HG03378 (cell line): ENCODE data around the gene LRFN5.

Source experiments
- ATAC-seq: cut with Tn5 transposase; IDR thresholded peaks from one replicate; pipeline ENCODE4 v1.9.1; 2021; ENCODE audit warnings: mild to moderate bottlenecking, moderate library complexity; ENCODE audit not compliant: unreplicated experiment

LRFN5 gene

DNA sequence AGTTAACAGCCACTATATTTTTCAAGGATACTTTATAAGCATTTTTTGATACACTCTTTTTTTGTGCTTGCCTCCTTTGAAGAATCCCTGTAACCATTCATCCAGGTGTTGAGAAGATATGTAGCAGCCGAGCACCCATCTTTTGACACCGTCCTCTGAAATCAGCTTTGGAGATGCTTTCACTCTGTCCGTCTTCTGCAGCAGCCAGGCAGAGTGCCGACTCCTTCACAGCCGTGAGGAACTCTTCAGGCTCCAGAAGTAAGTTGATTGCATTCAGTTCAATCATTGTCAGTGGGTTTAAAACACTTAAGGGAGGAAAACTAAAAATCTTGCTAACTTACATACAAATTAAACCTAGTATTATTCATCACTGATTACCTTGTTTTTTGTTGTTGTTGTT, 160.1 kb downstream of the LRFN5 start:
- no peak for ATAC-seq

DNA sequence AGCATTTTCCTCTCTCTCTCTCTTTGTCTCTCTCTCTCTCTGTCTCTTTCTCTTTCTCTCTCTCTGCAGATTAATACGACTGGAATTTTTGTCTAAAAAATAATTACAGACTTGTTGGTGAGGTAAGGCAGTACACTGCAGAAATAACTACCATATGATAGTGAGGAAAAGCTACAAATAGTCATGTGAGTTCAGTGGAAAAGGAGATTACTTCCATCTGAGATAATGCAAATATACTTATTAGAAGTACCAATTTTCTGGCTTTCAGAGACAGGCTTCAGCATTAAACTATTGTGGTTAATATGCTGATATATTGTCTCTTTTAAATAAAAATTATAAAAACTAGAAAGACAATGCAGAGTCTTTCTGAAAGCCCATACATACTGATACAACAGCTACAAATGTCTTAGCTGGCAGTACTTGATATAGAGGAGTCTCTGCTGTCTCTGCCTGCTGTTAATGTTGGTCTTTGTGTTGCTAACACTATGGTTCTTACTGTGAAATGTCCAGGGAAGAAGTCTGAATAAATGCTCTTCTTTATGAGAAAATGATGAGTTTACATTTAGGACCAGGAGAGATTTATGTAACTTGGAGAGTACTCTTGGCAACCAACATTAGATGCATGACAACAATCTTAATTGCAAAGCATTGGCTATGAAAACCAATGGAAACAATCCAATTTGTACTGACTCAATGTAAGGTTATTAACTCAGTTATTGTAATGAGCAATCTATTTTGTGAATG, 167.0 kb downstream of the LRFN5 start:
- ATAC-seq: no peak

DNA sequence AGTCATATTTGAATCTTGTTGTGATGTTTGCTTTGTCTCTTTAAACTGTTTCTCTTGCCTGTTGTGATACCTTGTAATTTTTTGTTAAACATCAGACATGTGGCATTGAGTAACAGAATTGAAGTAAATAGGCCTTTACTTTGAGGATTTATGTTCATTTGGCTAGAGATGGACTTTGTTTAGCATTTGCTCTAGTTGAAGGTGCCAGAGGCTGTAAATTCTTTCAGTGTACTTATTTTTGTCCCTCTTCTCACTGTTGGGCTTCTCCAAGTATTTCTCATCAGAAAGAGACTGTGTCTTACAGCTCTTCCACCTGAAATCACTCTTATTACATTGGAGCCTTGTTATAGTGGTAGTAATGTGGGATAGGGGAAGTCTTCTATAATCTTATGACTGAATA, 175.8 kb downstream of the LRFN5 start:
- ATAC-seq: no peak

DNA sequence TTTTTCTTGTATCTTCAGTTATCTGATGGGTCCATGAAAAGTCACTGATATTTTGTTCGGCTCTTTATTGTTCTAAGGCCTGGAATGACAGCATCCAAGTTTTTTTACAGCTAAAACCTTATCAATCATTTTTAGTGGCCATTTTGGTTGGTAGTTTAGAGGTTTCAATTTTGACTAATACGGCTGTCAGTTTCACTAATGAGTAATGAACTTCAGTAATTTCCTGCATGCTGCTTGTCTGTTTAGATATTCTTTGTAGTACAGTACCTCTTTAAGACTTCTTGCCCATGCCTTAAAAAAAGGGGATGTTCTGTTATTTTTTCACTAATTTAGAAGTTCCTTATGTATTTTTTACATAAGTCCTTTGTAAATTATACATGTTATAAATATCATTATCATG, 176.7 kb downstream of the LRFN5 start:
- no peak for ATAC-seq

DNA sequence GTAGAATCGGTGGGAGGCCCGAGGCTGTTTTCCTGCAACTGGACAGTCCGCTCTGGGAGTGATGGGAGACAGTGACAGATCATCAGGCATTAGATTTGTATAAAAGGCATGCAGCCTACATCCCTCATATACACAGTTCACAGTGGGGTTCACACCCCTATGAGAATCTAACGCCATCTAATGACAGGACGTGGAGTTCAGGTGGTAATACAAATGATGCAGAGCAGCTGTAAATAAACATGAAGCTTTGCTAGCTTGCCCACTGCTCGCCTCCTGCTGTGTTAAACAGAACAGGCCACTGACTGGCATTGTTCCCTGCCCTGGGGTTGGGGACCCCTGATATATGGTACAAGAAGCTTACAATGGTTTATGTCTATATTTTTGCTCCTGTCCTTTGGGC, 179.0 kb downstream of the LRFN5 start:
- ATAC-seq: no peak

DNA sequence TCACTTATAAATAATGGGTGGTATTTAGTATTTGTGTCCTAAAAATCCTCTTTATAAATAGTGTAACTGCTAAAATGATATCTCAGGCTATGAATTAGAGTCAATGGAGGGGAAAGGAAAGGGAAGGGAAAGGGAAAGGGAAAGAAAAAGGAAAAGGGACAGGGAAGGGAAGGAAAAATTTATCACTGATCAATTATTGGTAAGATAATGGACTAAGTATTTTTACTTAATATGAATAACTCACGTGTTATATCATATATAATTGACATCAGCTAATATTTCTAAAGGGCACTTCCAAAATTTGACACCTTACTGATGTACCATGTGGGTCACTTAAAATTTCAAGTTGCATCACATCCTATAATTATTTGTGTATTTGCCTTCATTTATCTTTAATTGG, 193.1 kb downstream of the LRFN5 start:
- ATAC-seq: no peak

DNA sequence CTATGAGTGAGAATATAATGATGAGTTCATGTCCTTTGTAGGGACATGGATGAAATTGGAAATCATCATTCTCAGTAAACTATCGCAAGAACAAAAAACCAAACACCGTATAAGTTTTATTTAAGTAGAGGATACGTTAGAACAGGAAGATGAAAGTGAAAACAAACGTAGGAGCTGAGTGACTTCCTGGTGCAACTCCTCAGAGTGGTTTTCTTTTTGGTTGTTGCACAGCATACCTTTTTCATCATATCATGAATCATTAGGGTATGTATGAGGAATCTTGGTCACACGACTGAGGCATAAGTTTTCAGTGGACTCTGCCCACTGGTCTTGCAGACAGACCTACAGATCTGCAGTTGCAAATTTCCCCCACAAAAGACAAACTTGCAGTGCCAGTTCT, 199.0 kb downstream of the LRFN5 start:
- ATAC-seq: no peak

DNA sequence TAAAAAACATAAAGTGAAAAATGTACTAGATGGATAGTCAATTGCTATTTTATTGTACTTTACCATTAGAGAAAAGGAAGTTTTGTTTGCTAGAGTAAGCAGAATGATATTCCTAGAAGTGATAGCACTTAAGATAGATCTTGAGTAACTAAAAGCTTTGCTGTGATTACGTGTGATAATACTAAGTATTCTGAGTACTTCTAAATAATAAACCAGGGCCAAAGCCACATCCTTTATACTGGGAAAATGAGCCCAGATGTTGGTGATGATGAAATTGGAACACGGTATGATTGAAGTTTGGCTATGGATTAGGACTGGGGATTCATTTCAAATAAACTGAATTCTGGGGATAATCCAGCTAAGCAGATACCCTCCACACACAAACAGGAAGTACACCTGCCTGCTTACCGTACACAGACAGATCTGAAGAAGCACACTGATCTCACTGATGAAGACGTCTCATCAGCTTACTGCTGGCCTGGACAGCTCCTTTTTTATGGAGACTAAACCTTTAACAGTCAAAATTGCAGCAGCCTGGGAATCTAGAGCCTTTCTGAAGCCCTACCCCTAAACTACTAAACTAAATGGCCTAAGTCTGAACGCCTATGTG, 199.8 kb downstream of the LRFN5 start:
- no peak for ATAC-seq

DNA sequence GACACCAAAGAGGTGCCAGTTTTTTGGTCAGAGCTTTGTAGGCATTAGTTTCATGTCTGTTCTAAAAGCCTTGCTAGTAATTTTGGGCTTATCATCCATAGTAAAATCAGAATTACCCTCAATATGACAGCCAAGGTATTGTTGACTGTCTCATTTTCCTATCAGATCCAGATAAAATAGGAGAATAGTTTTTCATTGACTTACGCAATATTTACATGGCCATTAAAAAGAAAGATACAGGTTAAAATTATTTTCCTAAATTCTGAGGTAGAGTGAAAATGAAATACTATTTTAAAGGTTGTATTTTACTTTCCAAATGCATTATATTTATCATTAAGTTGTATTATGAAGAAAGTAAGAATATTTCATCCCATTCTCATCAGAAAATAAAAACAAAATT, 203.7 kb downstream of the LRFN5 start:
- ATAC-seq: no peak

DNA sequence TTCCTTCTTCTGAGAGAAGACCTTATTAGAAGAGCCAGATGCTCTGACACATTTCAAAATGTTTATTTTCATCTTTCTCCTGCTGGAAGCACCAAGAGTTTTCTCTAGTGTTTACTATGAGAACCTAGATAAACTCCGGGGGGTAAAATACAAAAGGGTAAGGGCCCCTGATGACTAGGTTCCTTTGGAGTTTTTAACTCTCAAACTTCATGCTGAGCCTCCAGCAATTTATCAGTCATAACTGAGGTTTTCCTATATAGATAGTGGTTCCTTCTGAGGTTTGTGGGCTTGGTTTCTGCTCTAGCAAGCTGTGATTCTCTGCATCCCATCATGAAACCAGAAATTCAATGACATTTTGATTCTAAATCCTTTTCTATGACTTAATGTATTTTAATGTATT, 210.9 kb downstream of the LRFN5 start:
- no peak for ATAC-seq

DNA sequence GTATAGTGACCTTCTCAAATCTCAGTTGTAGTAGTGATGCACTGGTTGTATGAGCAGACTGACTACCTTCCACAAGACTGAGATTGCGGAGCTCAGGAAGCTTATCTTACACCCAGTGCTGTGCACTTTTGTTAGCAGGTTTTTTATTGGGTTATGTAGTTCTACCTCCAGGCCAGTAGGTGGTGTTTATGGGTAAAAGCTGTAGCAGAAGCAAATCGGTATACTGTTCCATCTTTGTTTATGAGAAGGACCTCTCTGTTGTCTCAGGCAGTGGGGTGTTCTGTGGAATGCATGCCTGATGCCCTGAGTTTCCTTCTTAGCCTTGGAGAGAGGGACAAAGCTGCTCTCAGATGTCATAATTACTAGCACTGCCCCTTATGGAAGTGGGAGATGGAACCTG, 217.8 kb downstream of the LRFN5 start:
- no peak for ATAC-seq

DNA sequence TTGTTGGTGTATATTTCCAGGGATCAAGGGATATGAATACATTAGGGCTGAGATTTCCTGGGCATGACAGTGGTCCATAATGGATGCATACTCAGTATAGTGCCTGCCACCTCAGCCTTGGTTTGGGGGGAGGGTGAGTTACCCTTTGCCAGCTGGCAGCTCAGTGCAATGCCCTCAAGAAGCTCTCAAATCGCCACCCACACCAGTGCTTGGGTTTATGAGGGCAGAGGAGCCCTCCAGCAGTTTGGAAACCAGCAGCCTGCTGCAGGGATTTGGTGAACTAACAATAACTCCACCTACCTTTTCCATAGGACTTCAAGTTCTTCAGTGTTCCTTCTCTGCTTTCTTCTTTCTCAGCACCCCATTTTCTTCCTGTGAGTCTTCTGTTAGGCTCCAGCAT, 218.9 kb downstream of the LRFN5 start:
- ATAC-seq: no peak

DNA sequence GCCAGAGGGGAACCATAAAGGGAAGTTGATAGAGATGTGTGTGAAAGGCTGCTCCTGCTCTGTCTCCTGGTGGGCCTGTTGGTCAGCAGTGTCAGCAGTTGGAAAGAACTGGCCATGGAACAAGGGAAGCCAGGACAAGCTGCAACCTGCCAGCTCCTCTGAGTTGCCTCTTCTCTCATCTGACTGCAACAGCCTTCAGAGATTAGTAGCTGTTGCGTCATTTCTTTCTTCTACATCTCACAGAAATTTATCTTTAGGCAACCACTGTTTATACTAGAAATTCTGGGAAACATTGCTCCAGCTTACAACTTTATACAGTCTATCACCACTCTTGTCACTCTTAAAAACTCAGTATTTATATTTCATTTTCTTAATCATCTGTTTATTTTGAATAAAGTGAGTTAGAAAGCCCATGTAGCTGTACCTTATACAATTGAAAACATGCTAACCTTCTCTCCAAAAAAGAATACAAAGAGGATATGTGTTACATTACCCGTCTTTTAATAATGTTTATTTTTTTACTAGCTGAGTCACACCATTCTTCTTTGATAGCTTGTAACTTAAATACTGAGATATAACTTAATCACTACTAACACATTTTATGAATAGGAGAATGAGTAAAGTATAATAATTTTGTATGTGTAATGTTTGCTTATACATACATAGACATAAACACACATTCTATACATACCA, 224.2 kb downstream of the LRFN5 start:
- no peak for ATAC-seq

DNA sequence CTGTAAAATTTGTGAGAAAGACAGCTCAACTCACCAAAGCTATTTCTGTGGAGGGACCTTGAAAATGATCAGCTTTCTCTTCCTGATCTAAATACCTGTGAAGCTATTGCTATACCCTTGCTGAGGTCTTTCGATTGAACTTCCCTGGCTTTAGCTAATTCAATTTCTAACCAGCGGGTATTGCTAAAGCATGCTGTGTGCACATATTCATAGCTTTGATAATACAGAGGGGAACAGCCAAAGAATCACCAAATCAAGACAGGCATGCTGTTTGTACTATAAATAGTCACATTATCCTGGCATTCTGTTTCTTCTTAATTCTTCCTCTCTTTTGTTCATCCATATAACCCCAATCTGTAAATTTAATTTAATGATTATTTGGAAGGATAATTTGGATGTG, 233.0 kb downstream of the LRFN5 start:
- no peak for ATAC-seq

DNA sequence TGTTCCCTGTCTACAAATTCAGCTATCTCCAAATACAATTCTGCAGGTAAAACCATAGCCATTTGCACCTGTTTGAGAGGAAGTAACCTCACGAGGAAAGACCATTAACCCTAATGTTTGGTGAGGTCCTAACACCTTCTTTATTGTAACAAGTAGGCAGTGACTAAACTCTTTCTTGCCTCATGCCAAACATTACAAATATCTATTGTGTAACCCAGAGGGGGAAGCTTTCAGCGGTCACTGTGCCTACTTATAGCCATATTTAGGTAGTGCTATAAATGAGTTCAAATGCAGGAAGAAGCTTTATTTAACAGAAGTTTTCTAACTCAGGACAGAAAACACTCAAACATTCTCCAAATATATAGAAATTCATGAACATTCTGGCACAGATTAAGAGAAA, 252.7 kb downstream of the LRFN5 start:
- ATAC-seq: no peak

DNA sequence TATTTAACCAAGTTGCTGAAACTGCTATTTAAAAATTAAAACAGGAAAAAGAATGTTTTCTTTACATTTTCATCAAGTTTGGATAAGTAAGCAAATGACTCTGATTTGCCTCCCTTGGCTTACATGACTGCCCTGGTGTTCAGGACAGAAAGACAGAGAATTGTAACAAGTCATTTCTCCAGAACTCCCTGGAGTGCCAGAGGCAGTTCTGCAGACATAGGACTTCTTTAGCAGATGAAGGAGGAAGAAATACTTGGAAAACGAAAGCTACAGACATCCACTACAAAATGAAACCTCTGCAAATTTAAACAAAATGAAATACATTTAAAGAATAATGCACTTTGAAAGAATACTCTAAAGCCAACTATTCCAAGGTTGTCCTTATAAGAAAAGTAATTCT, 253.9 kb downstream of the LRFN5 start:
- no peak for ATAC-seq

DNA sequence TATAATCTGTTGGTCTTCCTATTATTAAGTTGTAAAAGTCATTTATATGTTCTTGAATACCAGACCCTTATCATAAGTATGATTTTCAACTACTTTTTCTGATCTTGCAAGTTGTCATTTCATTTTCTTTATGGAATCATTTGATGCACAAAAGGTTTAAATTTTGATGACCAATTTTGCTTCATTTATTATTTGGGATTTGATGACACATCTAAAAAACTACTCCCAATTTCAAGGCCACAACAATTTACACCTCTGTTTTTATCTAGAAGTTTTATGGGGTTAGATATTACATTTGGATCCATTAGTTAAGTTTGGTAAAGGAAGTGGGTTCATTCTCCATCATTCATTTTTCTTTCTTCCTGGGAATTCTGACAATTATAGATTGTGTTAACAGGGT, 259.2 kb downstream of the LRFN5 start:
- no peak for ATAC-seq

DNA sequence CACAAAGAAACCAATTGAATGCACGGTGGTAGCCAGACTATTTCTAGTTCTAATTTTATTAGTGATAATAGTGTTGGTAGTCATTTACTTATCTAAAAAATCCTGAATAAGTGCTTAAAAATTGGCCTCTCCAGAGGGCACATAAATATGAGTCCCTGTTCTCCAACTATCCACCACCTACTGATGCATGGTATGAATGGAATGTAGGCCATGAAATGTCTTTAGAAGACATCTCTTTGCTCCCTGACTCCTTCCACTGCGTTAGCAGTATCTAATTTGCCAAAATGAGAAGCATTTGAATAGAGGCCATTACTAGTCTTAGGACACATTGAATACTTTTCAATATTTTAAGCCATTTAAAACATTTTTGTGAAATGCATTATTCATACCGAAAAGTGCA, 261.7 kb downstream of the LRFN5 start:
- no peak for ATAC-seq

DNA sequence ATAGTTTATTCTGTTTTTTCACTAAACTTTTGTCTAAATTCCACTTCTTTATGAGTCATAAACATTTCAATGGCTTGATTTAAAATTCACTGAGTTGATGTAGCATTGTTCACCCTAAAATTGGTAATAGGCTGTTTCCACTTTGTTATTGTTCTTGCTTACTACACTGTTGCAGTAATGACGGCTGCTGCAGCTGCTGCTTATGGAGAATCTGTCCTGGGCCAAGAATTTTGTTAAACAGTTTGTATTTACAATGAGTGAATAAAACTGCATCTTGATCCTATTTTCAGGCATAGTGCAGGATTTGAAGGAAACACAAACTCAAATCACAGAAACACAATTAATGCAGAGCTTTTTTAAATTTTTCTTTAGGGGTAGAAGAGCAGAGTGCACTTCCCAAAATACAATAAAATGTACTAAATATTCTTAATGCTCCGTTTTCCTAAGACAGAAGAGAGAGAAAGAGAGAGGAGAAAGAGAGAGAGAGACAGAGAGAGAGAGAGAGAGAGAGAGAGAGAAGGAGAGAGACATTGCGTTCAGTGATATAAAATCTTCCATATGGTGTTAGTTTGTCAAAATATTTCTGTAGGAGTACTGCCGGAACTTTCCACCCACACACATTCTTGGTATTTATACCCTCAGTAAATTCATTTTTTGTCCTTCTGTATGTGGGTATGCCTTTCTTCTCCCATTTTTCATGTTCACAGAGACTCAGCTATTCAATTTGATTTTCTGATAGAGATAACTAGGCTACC, 266.4 kb downstream of the LRFN5 start:
- no peak for ATAC-seq

DNA sequence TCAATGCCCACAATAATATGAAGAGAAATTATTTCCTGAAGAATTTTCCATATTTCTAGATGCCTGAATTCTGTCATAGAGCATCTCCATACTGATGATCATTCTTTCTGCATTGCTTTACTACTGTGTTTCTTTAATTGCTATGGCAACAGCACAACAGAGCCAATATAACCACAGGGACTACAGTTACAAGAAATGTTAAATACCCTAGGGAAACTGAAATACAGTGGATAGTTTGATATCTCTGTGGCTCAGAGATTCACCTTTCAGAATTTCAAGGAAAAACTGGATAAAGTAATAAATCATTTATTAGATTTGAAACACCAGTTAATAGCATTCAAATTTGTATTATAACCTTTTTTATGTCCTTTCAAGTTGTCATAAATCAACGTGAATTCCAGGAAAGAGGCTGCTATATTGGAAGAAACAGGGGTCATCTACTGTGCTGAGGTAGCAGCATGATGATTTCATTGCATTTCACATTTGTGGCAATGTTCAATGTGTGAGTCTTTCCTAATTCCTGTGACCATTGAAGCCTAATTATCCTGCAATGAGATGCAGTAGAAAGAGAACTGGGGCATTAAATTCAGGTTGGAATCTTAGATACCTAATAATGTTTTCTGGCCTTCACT, 267.1 kb downstream of the LRFN5 start:
- no peak for ATAC-seq

DNA sequence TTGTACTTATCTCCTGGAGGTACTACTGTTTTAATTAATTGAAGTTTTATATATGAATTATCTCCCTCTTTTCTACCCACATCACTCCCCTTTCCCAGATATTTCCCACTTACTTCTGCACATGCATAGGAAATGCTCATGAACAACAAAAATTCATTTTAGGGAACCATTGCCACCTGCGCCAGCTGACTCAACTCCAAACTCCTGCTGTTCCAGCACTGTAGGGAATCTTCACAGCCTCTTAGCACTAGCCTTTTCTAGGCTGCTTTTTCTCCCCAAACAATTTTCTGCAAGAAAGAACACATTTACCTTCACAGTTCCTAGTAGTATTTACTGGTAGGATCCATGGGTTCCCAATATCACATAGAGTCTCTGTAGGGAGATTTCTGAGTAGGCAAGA, 268.4 kb downstream of the LRFN5 start:
- ATAC-seq: no peak
